ENCODE results near the gene SMARCB1.
"Not testable (repeated sequence)": the region's sequence is repeated elsewhere in the genome, so short reads cannot be mapped to it uniquely, and the experiment has no call there.

Gene SMARCB1

GRCh38 chr22:23847991-23848864, 61.5 kb downstream of the SMARCB1 start:
- DNase-seq: no peak

GRCh38 chr22:23849009-23850006, 62.5 kb downstream of the SMARCB1 start:
- DNase-seq: peak; percentile 81

- DNase-seq: no peak
Measured at GRCh38 chr22:23850136-23850611, 63.4 kb downstream of the SMARCB1 start.

- DNase-seq: no peak
Measured at GRCh38 chr22:23856721-23857605, 70.2 kb downstream of the SMARCB1 start.

GRCh38 chr22:23857606-23858483, 71.1 kb downstream of the SMARCB1 start, which contains the start of gene SLC2A11:
SLC2A11 (plus strand) TSS chr22:23857875; CDS start chr22:23858000, 125 bp downstream.
- DNase-seq: peak; percentile 89

GRCh38 chr22:23858484-23858815, 71.7 kb downstream of the SMARCB1 start:
- DNase-seq: no peak

- no peak for DNase-seq
Measured at GRCh38 chr22:23859201-23859600, 72.4 kb downstream of the SMARCB1 start.

- DNase-seq: not testable (repeated sequence)
Measured at GRCh38 chr22:23860187-23860586, 73.4 kb downstream of the SMARCB1 start.

GRCh38 chr22:23862103-23862502, 75.3 kb downstream of the SMARCB1 start:
- DNase-seq: no peak

GRCh38 chr22:23864499-23865154, 77.9 kb downstream of the SMARCB1 start:
- DNase-seq: not testable (repeated sequence)

GRCh38 chr22:23868580-23868979, 81.8 kb downstream of the SMARCB1 start:
- DNase-seq: no peak

- no peak for DNase-seq
Measured at GRCh38 chr22:23874871-23875270, 88.1 kb downstream of the SMARCB1 start.

GRCh38 chr22:23875801-23876200, 89.0 kb downstream of the SMARCB1 start:
- DNase-seq: no peak

GRCh38 chr22:23877566-23877965, 90.8 kb downstream of the SMARCB1 start:
- no peak for DNase-seq

GRCh38 chr22:23878219-23878618, 91.5 kb downstream of the SMARCB1 start:
- DNase-seq: no peak

- no peak for DNase-seq
Measured at GRCh38 chr22:23882370-23882769, 95.6 kb downstream of the SMARCB1 start.

- DNase-seq: no peak
Measured at GRCh38 chr22:23883658-23884057, 96.9 kb downstream of the SMARCB1 start.

GRCh38 chr22:23884140-23884539, 97.4 kb downstream of the SMARCB1 start:
- DNase-seq: no peak

Data from effector CD4-positive, alpha-beta T cell (primary cell).